GM12891 (cell line): ENCODE measurements around the gene TTC36.

ENCODE experiments used
- POLR2A ChIP-seq: IDR thresholded peaks from 2 replicates; pipeline ENCODE4 v1.6.1; 2011; ENCODE audit warnings: low read depth, low read length, control low read depth
- POLR2AphosphoS5 ChIP-seq: IDR thresholded peaks from 2 replicates; pipeline ENCODE4 v1.6.1; 2011; ENCODE audit warnings: low read depth, low read length, control low read depth
- POU2F2 ChIP-seq: IDR thresholded peaks from 2 replicates; pipeline ENCODE4 v1.6.1; 2011; ENCODE audit warnings: low read depth, mild to moderate bottlenecking, control low read depth, low read length, moderate library complexity
- SPI1 ChIP-seq: IDR thresholded peaks from 2 replicates; pipeline ENCODE4 v1.6.1; 2011; ENCODE audit warnings: low read depth, low read length, control low read depth
- TAF1 ChIP-seq: IDR thresholded peaks from 2 replicates; pipeline ENCODE4 v1.6.1; 2011; ENCODE audit warnings: low read depth, low read length, control low read depth

GRCh38 chr11:118503216-118503615 lies 24.1 kb upstream of the TTC36 start:
- TF ChIP-seq POLR2AphosphoS5: no peak
- TF ChIP-seq POLR2A: no peak
- TF ChIP-seq TAF1: no peak
- TF ChIP-seq SPI1: no peak
- no peak for TF ChIP-seq POU2F2
